SK-N-SH (cell line): ENCODE results near the gene ZNF607. TPM values are rescaled to one million over a fixed set of nuclear protein-coding genes. Genes with fewer than 3 reads are reported as not detected.

Source experiments
- CTCF ChIA-PET: fragments of 300-600, 350-600 bp; formaldehyde crosslinking; extraction: SDS; loops from one replicate; lab custom pipeline; 2021; lab: Yijun Ruan, JAX
- POLR2A ChIA-PET: fragments of 350-600 bp; sonication (Branson Sonifier 250); formaldehyde crosslinking; extraction: SDS; loops from one replicate; lab custom pipeline; 2020; ENCODE audit warnings: antibody characterized with exemption, inconsistent platforms; lab: Yijun Ruan, JAX
- DNase-seq: peaks from one replicate; pipeline ENCODE4 v3.0.0; 2012
- H2AFZ ChIP-seq: fragments of 200-600 bp; sonication (generic); 2 replicates; pipeline ENCODE4 v1.8.1; 2016; ENCODE audit warnings: antibody characterized with exemption, mild to moderate bottlenecking, low read depth
- H3F3A ChIP-seq: fragments of 200-600 bp; sonication (generic); replicated peaks from 2 replicates; pipeline ENCODE3; 2016; ENCODE audit warnings: antibody characterized with exemption, mild to moderate bottlenecking; ENCODE audit not compliant: insufficient read depth
- H3K27ac ChIP-seq, 2 experiments: fragments of 200-500 bp in 1 of 2; fragments of 200-600 bp in 1 of 2; sonication (Bioruptor generic) in 1 of 2; sonication (generic), shearing (Covaris generic) in 1 of 2; 2 replicates each; pipeline versions ENCODE4 v1.5.1 to v1.6.1; 2014 to 2016; ENCODE audit warnings: low read depth in 2 of 2, inconsistent platforms in 1 of 2, low read length in 1 of 2, mild to moderate bottlenecking in 1 of 2, mixed read lengths in 1 of 2
- H3K27me3 ChIP-seq: fragments of 200-600 bp; sonication (generic), shearing (Covaris generic); 2 replicates; pipeline ENCODE4 v1.6.1; 2016; ENCODE audit warnings: mixed run types; ENCODE audit not compliant: insufficient read depth
- H3K36me3 ChIP-seq, 2 experiments: fragments of 200-500 bp in 1 of 2; fragments of 200-600 bp in 1 of 2; sonication (Bioruptor generic) in 1 of 2; sonication (generic) in 1 of 2; replicated peaks in 1 of 2; 2 replicates each; pipeline versions ENCODE3 to v1.5.1; 2014 to 2016; ENCODE audit warnings: low read length in 1 of 2, mild to moderate bottlenecking in 1 of 2; ENCODE audit not compliant: insufficient read depth in 2 of 2, control insufficient read depth in 1 of 2
- H3K4me1 ChIP-seq, 2 experiments: fragments of 200-500 bp in 1 of 2; fragments of 200-600 bp in 1 of 2; sonication (Bioruptor generic) in 1 of 2; sonication (generic), shearing (Covaris generic) in 1 of 2; 2 replicates each; pipeline versions ENCODE4 v1.5.1 to v1.6.1; 2014 to 2016; ENCODE audit warnings: low read depth in 1 of 2, low read length in 1 of 2, mixed run types in 1 of 2; ENCODE audit not compliant: insufficient read depth in 2 of 2, control insufficient read depth in 1 of 2
- H3K4me2 ChIP-seq: fragments of 200-600 bp; sonication (generic), shearing (Covaris generic); 2 replicates; pipeline ENCODE4 v1.6.1; 2017; ENCODE audit warnings: mixed run types
- H3K4me3 ChIP-seq, 2 experiments: fragments of 200-500 bp in 1 of 2; fragments of 200-600 bp in 1 of 2; sonication (Bioruptor generic) in 1 of 2; sonication (generic), shearing (Covaris generic) in 1 of 2; 2 replicates each; pipeline versions ENCODE4 v1.5.1 to v1.8.1; 2014 to 2016; ENCODE audit warnings: low read depth in 2 of 2, inconsistent platforms in 1 of 2, low read length in 1 of 2, mild to moderate bottlenecking in 1 of 2, mixed read lengths in 1 of 2, moderate library complexity in 1 of 2
- H3K79me2 ChIP-seq: fragments of 200-600 bp; sonication (generic); 2 replicates; pipeline ENCODE4 v1.8.1; 2017; ENCODE audit warnings: mild to moderate bottlenecking; ENCODE audit not compliant: insufficient read depth
- H3K9ac ChIP-seq: fragments of 200-600 bp; sonication (generic); 2 replicates; pipeline ENCODE4 v1.6.1; 2017; ENCODE audit warnings: mixed run types
- H3K9me2 ChIP-seq: fragments of 200-600 bp; sonication (generic); 2 replicates; pipeline ENCODE4 v1.6.1; 2017; ENCODE audit warnings: mixed run types
- H3K9me3 ChIP-seq: fragments of 200-600 bp; sonication (generic); 2 replicates; pipeline ENCODE4 v1.6.1; 2017; ENCODE audit warnings: mixed run types, mild to moderate bottlenecking, moderate library complexity
- H4K20me1 ChIP-seq: fragments of 200-600 bp; sonication (generic); 2 replicates; pipeline ENCODE4 v1.6.1; 2017; ENCODE audit warnings: mild to moderate bottlenecking, mixed run types; ENCODE audit not compliant: insufficient read depth
- ELF1 ChIP-seq: IDR thresholded peaks from 2 replicates; pipeline ENCODE4 v1.4.0; 2012
- EP300 ChIP-seq, 2 experiments: IDR thresholded peaks; 2 replicates each; pipeline versions ENCODE4 v1.4.0 to v1.6.1; 2012; ENCODE audit warnings: borderline replicate concordance in 1 of 2, low read depth in 1 of 2, low read length in 1 of 2
- FOXM1 ChIP-seq: IDR thresholded peaks from 2 replicates; pipeline ENCODE4 v1.4.0; 2012; ENCODE audit warnings: low read depth, mild to moderate bottlenecking
- GABPA ChIP-seq: IDR thresholded peaks from 2 replicates; pipeline ENCODE4 v1.4.0; 2012; ENCODE audit warnings: low read depth, mild to moderate bottlenecking
- JUND ChIP-seq: IDR thresholded peaks from 2 replicates; pipeline ENCODE4 v1.4.0; 2012
- MAX ChIP-seq: IDR thresholded peaks from 2 replicates; pipeline ENCODE4 v1.4.0; 2012; ENCODE audit warnings: low read depth
- MEF2A ChIP-seq: IDR thresholded peaks from 2 replicates; pipeline ENCODE4 v1.4.0; 2012; ENCODE audit warnings: low read depth, borderline replicate concordance
- RCOR1 ChIP-seq: fragments of 150-350 bp; IDR thresholded peaks from 2 replicates; pipeline ENCODE4 v1.6.1; 2017; ENCODE audit warnings: antibody characterized with exemption, low read length
- RXRA ChIP-seq: IDR thresholded peaks from 2 replicates; pipeline ENCODE4 v1.4.0; 2012; ENCODE audit warnings: low read depth, mild to moderate bottlenecking, borderline replicate concordance
- SIN3A ChIP-seq: IDR thresholded peaks from 2 replicates; pipeline ENCODE4 v1.6.1; 2012; ENCODE audit warnings: low read depth, mild to moderate bottlenecking, low read length, moderate library complexity, borderline replicate concordance
- TCF12 ChIP-seq: IDR thresholded peaks from 2 replicates; pipeline ENCODE4 v1.4.0; 2012
- WGBS: methylation state at CpG from one replicate; pipeline ENCODE4 v1.1.6; 2017; ENCODE audit warnings: low lambda C conversion rate; 5-methylcytosine and 5-hydroxymethylcytosine counted together
- polyA plus RNA-seq, 3 experiments: library from polyadenylated mRNA; depleted of rRNA; stranded (reverse); fragments of >200 nt; gene quantifications; 2 replicates each; pipeline ENCODE4 v1.2.3, GENCODE V29; 2012
- TF ChIP-seq, protein P1 (sequence below): IDR thresholded peaks from 2 replicates; pipeline ENCODE4; 2012
- TF ChIP-seq, protein P2 (sequence below): IDR thresholded peaks from 2 replicates; pipeline ENCODE4 v1.4.0; 2012; ENCODE audit warnings: low read depth, borderline replicate concordance

ZNF607 gene
- polyA plus RNA-seq, 1 of the 3 experiments (the other 2 are of a cell fraction), result 2.0 TPM

GRCh38 chr19:37706052-37706605, 13.4 kb downstream of the ZNF607 start:
- Histone ChIP-seq H3K79me2 (no peaks in the 10 kb centered on the region), H3F3A (no peaks in the 10 kb centered on the region), H3K27me3 (no peaks in the 10 kb centered on the region), H3K9me2 (no peaks in the 10 kb centered on the region), H4K20me1 (no peaks in the 10 kb centered on the region)
- no peak for TF ChIP-seq EP300 (IDR thresholded peaks at IDR 0.05; ENCODE audit: borderline replicate concordance in 1 of 2, low read depth in 1 of 2, low read length in 1 of 2)
- no peak for TF ChIP-seq RCOR1
- TF ChIP-seq SIN3A, result no peak
- TF ChIP-seq, protein P1, sequence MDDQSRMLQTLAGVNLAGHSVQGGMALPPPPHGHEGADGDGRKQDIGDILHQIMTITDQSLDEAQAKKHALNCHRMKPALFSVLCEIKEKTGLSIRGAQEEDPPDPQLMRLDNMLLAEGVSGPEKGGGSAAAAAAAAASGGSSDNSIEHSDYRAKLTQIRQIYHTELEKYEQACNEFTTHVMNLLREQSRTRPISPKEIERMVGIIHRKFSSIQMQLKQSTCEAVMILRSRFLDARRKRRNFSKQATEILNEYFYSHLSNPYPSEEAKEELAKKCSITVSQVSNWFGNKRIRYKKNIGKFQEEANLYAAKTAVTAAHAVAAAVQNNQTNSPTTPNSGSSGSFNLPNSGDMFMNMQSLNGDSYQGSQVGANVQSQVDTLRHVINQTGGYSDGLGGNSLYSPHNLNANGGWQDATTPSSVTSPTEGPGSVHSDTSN, result no peak
- TF ChIP-seq FOXM1, result no peak
- TF ChIP-seq MEF2A, result no peak
- TF ChIP-seq TCF12, result no peak
- TF ChIP-seq JUND, result no peak
- TF ChIP-seq, protein P2, sequence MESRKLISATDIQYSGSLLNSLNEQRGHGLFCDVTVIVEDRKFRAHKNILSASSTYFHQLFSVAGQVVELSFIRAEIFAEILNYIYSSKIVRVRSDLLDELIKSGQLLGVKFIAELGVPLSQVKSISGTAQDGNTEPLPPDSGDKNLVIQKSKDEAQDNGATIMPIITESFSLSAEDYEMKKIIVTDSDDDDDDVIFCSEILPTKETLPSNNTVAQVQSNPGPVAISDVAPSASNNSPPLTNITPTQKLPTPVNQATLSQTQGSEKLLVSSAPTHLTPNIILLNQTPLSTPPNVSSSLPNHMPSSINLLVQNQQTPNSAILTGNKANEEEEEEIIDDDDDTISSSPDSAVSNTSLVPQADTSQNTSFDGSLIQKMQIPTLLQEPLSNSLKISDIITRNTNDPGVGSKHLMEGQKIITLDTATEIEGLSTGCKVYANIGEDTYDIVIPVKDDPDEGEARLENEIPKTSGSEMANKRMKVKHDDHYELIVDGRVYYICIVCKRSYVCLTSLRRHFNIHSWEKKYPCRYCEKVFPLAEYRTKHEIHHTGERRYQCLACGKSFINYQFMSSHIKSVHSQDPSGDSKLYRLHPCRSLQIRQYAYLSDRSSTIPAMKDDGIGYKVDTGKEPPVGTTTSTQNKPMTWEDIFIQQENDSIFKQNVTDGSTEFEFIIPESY, result no peak
- TF ChIP-seq RXRA, result no peak
- TF ChIP-seq, all 33 proteins: peak for 0
- Histone ChIP-seq H3K4me1 (no peaks in the 10 kb centered on the region), H3K9ac (no peak overlapping the region), H3K4me2 (no peak overlapping the region), H3K4me3 (no peak overlapping the region), H3K36me3 (peaks cover 11 to 45% of the 10 kb centered on the region in 2 experiments), H3K27ac (no peak overlapping the region), H2AFZ (no peak overlapping the region), H3K9me3 (peaks cover 8% of the 10 kb centered on the region; the same call in 1 of the 2 replicates)
- 88% methylated on average over 7 of the region's 7 CpGs for WGBS
- DNase-seq, result no peak
- POLR2A ChIA-PET, result interaction anchor here (0.9 kb wide), 1 partner anchor 14 kb away, joined by 3 read pairs; no protein-coding TSS in a partner anchor
- CTCF ChIA-PET, result interaction anchor here (0.6 kb wide), 1 partner anchor 36 kb away, joined by 3 read pairs; no protein-coding TSS in a partner anchor

DNA sequence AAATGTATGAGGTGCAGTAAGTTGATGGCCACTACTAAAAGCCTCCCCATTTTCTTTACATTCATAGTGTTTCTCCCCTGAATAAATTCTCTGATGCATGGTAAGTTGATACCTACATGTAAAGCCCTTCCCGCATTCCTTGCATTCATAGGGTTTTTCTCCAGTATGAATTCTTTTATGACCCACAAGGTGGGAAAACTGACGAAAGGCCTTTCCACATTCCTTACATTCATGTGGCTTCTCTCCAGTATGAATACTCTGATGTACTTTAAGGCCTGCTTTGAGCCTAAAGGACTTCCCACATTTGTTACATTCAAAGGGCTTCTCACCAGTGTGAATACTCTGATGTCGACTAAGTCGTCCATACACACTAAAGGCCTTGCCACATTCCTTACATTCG, 20.5 kb downstream of the ZNF607 start:
- H3K27ac ChIP-seq, result no peak overlapping the region

More for the DNA sequence above, 20.5 kb downstream of the ZNF607 start:
- Histone ChIP-seq H3K27me3 (no peaks in the 10 kb centered on the region), H3K9me2 (no peaks in the 10 kb centered on the region), H3K4me3 (no peak overlapping the region), H3K4me1 (no peaks in the 10 kb centered on the region), H3K9me3 (peaks cover 16% of the 10 kb centered on the region), H3F3A (no peaks in the 10 kb centered on the region), H3K9ac (no peak overlapping the region), H3K79me2 (no peaks in the 10 kb centered on the region), H4K20me1 (no peaks in the 10 kb centered on the region), H3K4me2 (no peak overlapping the region), H3K36me3 (peaks cover 29 to 49% of the 10 kb centered on the region in 2 experiments), H2AFZ (no peak overlapping the region)
- POLR2A ChIA-PET, result no interaction called here
- CTCF ChIA-PET, result no interaction called here
- TF ChIP-seq MAX (no peak), ELF1 (no peak), GABPA (no peak), RCOR1 (no peak), MEF2A (no peak)
- TF ChIP-seq, protein P2, result no peak
- 89% methylated on average over 5 of the region's 5 CpGs for WGBS
- DNase-seq, result no peak
